ENCODE measurements around the gene ANKRD6.
A peak's percentile ranks its signal among the peaks of the same experiment; 100 is the strongest.

The ANKRD6 gene

DNA sequence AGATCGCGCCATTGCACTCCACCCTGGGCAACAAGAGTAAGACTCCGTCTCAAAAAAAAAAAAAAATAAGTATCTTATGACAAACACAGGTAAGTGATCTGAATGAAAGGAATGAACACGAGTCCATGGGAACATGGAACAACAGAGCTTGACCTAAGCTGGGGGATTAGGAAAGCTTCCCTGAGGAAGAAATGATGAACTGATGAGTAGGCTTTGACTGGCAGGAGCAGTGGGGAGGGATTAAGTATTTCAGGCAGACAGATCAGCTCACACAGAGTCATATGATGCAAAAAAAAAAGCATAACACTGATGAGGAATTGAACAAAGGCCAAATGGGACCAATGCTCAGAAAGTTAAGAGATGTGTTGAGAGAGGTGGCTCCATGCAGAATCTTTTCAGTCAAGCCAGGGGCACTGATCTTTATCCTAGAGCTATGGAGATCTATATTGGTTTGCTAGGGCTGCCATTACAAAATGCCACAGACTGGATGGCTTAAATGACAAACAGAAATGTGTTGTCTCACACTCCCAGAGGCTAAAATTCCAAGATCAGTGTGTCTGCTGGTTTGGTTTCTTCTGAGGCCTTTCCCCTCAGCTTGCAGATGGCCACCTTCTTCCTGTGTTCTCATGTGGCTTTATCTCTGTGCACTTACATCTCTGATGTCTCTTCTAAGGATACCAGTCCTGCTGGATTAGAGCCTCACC is 85.6 kb downstream of the ANKRD6 start:
- peak; percentile 6 for DNase-seq

DNA sequence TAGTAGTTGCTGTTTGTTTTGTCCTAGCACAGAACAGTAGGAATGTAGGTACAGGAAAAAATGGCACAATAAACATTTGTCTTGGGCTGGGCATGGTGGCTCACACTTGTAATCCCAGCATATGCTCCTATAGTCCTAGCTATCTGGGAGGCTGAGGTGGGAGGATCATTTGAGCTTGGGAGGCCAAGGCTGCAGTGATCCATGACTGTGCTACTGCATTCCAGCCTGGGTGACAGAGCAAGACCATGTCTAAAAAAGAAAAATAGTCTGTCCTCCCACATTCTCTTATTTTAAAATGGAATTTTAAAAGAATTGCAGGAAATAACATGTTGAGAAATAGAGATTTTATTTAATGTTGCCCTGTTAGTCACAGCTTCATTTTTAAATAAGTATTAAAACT is 87.8 kb downstream of the ANKRD6 start:
- DNase-seq = no peak

DNA sequence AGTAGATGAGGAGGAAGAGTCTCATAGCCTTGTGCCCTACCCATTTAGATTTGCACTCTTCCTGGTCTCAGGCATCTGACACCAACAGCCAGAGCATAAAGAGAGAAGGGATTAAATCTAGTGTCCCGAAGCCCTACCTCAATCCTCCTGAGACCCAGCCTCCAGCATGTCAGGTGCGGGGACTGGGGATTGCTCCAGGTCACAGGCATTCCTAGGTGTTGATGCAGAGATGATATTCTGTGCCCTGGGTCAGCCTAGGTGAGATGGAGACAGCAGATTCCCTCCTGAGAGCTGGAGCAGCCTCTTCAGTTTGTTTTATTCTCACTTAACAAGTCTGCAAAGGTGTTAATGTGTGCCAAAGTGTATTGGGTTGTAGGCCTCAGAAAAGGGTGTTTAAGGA is 89.8 kb downstream of the ANKRD6 start:
- no peak for DNase-seq

DNA sequence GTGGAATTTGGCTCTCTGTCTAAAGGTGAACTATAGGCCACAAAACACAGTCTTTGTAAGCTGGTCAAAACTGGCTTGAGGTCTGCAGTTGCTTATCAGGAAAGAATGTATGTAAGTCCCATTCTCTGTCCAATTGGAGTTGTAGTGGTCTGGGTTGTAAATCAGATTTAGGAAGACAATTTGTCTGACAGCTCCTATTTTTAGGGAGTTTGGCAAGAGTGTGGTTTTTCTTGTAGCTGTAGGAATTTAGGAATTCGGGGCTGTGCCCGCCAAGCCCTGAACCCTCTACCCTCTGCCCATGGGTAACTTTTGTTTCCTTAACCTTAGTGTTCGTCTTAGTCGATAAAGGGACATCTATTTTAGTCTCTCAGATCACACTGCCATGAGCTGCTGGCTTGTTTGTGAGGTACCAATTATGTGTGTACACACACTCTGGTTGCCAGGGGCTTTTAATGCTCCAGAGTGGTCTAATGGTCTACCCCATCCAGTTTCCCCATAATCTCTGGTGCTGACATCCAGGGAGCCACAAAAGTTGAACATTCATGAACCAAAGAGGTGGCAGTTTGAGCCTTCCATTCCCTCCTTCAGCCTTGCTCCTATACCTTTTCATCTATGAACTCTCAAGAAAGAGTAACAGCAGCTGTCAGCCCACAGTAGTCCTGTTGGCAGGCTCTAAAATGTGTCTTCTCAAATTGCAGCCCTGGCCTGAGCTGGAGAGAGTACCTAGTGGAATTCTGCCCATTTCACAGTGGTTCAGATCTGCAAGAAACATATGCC is 93.0 kb downstream of the ANKRD6 start:
- no peak for DNase-seq

DNA sequence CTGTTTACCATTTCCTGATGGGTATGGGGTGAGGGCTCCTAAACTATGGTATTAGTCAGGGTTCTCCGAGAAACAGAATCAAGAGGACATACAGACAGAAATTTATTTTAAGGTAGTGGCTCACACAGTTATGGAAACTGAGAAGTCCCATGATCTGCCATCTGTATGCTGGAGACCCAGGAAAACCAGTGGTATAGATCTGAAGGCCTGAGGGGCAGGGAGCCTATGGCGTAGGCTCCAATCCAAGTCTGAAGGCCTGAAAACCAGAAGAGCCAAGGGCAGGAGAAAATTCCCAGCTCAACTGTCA is 93.6 kb downstream of the ANKRD6 start:
- DNase-seq = no peak

DNA sequence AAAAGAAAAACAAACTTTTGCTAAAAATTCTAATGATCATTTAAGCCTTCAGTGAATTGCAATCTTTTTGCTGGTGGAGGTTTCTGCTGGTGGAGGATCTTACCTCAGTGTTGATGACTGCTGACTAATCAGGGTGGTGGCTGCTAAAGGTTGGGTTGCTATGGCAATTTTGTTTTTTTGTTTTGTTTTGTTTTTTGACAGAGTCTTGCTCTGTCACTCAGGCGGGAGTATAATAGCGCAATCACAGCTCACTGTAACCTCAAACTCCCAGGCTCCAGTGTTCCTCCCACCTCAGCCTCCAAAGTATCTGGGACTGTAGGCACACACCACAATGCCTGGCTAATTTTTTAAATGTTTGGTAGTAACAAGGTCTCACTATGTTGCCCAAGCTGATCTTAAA is 94.7 kb downstream of the ANKRD6 start:
- DNase-seq = peak; percentile 52

DNA sequence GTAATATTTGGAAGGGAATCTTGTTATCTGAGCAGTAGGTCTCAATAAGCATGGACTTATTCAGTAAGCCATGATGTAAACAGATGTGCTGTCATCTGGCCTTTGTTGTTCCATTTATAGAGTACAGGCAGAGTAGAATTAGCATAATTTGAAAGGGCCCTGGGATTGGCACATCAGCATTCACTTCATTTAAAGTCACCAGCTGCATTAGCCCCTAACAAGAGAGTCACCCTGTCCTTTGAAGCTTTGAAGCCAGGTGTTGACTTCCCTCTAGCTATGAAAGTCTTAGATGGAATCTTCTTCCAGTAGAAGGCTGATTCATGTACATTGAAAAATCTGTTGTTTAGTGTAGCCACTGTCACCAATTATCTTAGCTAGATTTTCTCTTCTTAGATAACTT is 95.9 kb downstream of the ANKRD6 start:
- no peak for DNase-seq

DNA sequence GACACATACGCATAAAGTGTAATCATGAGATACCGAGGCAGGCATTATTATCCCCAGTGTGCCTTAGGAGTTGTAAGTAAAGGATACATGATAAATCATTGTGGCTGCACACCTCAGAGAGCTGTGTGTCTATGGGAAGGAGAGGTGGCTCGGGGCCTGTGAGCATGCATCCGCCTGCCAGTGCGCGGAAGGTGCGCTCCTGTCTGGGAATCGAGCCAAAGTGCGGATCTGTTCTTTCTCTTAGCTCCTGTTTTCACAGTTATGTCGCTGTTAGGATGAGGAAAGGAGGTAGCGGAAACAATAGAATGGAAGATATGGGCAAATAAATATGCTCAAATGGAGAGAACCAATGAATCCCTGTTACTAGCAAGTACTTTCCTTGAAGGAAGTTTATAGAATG is 98.0 kb downstream of the ANKRD6 start:
- DNase-seq = no peak

DNA sequence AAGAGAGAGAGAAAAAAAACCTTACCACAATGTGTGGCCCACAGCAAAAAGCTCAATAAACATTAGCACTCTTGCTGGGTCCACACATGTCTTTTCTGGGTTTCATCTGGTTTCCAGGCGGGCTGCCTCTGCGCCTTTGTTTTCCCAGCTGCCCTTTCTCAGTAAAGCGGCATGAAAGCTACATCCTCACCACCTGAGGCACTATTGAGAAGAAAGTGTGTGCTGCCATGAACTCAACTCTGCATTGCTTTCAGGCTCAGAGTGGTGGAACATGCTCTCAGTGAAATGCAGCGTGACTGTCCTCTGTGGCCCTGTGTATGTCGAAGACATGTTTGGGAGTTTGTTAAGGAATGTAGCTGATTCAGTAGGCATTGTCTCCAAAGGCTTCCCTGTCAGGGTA is 103.3 kb downstream of the ANKRD6 start:
- DNase-seq = no peak

DNA sequence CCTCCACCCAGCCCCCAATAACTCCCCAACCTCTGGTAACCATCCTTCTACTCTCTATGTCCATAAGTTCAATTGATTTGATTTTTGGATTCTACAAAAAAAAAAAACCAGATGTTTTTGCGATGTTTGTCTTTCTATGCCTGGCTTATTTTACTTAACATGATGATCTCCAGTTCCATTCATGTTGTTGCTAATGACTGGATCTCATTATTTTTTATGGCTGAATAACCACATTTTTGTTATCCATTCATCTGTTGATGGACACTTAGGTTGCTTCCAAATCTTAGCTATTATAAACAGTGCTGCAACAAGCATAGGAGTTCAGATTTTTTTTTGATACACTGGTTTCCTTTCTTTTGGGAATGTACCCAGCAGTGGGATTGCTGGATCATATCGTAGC is 106.8 kb downstream of the ANKRD6 start:
- DNase-seq = no peak

DNA sequence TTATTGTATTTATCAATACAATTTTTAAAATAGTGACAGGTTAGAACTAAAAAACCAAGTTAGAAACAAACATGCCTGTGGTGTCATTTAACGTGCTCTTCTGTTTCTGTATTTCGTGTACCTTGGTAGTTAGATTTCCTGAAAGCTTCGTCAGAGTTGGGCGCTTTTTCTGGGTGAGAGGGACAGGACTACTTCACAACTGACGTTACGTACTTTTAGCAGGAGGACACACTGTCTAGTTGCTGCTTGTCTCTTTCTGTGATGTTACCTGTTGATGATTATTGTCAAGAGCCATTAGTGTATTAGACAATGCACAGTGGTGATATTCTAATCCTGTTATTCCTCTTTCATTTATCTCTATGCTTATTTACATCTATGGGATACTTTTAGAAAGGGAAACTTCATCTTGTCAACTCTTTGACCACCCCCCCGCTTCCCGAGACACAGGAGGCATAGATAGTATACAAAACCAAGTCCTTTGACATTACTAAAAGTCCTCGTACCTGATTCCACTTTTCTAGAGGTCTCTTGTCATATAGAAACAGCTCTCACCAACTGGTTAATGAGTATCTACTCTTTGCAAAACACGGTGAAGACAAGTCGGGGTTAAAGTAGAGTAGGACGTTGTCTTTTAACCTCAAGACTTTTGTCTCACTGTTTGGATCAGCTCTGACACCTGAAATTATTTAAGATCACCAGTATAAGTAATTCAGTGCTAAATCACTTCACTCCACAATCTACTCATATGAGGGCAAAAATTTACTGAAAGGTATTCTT is 109.3 kb downstream of the ANKRD6 start:
- DNase-seq = no peak

DNA sequence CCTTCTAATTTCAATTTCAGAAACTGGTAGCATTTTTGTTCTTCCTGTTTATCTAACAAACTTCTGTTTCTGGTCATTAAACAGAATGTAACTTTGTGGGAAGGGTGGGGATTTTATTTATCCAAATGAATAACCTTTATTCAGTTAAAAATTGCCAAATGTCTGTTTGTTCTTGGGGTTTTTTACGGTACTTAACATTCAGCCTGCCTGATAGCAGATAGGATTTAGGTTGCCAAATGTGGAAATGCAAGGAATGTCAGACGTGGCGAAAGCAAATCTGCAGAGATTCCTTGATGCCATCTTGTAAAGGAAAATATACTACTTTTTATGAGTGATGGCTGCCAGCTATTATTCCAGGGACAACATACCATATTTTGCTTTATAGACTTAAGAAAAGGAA is 109.9 kb downstream of the ANKRD6 start:
- no peak for DNase-seq

DNA sequence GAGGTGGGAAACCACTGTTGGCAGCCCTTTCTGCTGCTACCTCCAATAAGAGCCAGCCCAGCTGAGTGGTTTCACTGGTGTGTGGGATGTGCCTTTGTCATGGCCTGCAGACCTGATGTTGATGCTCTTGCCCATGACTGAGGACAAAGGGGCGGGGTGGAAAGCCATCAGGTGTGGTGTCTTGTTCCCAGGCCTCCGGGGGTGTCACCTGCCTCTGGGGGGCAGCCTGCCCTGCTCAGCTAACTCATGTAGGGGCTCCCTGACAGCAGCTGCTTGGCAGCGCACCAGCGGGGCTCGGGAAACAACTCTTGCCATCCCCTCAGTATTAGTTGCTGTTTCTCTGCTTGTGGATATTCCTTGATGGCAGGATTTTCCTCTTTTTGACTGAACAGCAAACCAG is 114.3 kb downstream of the ANKRD6 start:
- DNase-seq = no peak

DNA sequence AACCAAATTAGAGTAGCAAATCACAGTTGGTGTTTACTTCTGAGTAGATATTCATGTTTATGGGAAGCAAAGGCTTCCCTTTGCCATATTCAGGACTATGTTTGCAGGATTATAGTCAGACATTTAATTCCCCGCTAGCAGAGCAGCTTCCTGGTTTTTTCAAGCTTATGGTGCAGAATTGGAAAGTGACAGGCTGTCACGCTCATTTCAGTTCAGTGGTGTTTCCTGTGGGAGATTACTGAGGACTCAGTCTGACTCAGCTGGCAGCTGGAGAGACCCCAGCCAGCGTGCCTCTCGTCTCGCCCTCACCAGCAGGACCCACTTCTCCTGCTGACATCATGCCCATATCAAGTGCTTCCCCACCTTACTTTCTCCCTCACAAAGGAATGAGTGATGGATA is 120.5 kb downstream of the ANKRD6 start:
- DNase-seq = no peak

DNA sequence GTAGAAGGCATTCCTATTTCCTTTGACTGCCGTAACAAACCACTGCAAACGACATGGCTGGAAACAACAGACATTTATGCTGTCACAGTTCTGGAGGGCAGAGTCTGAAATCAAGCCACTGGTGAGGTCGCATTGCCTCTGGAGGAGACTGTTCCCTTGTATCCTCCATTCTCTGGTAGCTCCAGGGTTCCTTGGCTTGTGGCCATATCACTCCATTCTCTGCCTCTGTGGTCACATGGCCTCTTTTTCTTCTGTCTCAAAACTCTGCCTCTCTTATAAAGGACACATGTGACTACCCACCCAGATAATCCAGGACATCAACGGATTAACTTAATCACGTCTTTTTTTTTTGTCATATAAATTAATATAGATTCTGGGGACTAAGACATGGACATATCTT is 121.2 kb downstream of the ANKRD6 start:
- no peak for DNase-seq

DNA sequence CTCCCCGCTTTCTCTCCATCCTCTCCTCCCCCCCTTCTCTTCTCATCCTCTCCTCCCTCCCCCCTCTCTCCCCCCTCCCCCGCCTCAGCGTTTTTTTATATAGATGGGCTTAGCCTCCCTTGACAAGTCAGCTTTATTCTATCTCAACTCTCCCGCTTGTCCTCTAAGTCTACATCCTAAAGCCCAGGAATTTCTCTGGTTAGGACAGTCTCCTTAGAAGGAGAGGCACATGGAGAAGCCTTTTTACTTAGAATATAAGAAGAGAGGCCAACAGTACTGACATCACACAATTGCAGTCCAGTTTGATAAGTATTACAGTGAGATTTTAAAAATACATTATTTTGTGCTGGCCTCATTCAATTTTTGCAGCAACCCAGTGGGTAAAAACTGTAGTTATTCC is 122.1 kb downstream of the ANKRD6 start:
- DNase-seq = no peak

DNA sequence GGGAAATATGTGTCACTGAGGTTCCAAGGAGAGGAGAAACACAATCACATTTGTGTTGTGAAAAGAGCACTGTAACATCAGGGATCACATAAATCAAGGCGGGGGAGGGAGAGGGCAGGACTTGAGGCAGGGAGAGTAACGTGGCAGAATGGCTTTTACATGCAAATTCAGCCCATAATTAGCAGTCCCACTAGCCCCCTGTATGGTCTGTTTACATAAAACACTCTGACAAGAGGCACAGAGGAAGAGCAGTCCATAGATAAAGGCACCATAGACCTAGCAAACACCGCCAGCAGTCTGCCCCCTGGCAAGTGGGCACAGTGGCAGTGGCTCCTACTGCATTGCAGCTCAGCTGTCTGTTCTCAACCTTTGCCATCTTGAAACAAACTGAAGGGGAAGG is 122.9 kb downstream of the ANKRD6 start:
- DNase-seq = no peak

DNA sequence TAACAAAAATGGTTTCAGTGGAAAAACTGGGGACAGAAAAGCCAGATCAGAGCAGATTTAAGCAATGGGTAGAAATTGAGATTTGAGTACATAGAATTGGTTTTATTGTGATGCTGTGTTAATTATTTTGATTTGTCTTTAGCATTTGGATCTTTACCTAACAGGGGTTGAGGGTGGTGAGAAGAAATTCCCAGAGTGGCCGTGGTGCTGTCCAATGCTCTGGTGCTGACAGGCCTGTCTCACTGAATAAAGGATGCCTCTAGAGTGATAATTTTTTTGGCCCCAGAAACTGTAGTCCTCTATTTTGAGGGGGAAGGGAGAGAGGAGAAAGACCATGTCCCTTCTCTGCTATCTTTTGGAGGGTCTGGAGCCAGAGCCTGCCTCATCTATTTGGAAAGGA is 126.5 kb downstream of the ANKRD6 start:
- no peak for DNase-seq

DNA sequence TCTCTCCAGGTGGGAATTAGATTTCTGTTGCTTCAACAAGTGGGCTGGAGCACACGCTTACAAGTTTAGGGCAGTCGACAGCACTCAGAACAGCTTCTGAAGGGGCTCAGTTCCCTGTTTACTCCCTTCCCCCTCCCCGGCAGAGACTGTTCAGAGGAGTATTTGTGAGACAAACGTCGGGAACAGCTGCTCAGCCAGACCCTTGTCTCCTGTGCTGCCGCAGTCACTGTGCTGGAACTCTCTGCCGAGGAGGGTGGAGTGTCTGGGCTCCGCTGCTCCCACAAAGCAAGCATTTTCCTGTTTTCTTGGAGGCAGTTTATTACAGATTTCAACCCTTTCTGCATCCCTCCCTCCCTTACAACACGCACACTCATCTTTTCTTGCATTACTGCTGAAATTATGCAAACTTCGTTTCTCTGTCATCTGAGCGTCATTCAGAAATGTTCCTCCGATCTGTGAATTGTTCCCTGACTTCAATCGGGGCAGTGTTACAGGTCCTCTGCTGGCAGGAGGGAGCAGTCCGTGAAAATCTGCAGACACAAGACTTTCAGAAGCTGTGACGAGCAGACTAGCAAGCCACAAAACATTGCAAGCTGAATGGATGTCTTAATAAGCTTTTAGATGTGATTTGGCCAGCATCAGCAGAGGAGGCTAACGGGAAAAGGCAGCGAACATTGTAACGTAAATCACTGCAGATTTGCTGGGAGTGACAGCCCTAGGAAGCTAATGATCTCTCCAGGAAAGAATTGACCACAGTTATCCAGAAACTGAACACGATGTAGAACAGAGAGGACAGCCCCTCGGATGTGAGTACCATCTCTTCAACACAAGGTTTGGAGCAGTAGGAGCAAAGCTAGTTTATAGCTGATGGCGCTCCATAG is 129.4 kb downstream of the ANKRD6 start:
- DNase-seq = no peak

DNA sequence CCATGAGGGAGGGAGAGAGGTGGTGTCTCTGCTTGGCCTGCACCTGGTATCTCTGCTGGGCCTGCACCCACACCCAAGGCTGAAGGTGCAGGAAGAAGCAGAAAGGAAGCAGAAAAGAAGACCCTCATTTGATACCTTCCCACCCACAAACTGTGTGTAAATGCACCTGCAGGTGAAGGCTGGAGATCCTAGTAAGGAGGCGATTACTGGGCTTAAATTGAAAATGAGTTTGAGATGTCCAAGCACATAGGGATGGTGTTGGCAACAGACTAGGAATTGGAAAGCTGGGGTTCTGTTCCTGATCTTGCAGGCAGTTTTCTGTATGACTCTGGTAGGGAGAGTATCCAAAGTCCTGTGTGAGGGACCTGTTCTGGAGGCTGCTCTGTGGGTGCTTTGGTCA is 130.9 kb downstream of the ANKRD6 start:
- no peak for DNase-seq

DNA sequence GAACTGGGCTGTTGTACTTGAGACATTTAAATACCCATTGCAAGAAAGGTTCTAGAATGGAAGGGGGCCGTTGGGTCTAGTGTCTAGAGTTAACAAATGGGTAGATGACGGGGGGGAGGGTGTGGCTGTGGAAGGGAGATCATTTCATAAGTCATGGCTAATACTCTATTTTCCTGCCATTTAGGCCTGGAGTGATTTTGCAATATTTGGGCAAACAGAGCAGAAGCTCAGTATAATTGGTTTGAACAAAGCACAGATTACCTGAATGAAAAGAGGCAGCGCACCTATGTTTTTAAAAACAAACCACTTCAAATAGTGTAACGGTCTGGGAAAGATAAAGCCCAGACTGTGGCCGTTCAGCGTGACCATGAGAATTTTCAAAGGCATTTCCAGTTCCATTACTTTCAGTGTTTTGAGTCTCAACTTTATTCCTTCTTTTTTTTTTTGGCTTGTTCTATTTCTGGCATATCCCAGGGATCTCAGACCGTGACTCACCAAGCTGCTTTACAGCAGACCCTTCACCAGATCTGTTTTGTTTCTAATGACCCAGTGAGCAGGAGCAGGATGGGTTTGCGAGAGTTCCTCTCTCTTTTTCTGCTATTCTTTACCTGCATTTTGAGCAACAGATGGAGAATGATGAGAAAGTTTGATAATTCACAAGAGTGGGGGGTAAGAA is 131.9 kb downstream of the ANKRD6 start:
- no peak for DNase-seq

DNA sequence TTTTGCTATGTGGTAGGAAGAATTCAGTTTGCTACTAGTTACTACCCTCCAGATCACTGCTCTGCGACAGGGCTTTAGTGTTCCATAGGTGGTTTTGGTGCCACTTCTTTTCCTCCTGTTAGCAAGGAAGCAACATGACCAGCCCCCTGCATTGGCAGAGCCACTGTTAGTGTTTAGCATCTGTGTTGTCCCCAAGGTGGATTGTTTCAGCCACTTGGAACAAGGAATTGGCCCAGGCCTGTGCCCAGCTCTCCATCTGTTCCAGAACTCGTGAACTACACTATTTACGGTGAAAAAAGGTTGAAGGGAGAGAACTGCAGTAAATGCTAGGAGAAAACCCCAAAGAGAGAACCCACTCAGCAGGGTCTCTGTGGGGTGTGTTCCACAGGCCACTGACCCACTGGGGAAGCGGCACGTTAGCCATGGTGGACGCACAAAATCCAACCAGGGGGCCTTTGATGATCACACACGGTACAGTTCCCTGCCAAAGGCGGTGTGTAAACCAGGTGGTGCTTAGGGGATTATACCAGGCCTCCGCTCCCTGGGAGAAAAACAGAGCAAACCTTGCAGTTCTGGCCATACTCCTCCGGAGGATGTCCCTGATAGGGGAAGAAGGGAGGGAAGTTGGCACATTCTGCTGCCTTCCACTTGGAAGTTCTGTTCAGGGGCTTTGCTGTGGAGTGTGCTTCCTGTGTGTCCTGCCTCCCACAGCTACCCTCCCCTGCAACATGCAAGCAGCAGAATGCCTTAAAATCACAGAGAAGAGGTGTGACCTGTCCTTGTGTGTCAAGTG is 133.3 kb downstream of the ANKRD6 start:
- DNase-seq = no peak
